Activated T-cell treated with anti-CD3 and anti-CD28 coated beads, Interleukin-2, amount 50 U/mL, for 24 hours (primary cell): ENCODE results near the gene LY6G6C.
"Not testable (repeated sequence)": the region's sequence is repeated elsewhere in the genome, so short reads cannot be mapped to it uniquely, and the experiment has no call there.

Experiments
- DNase-seq: peaks from one replicate; pipeline ENCODE4 v3.0.0-alpha.2; 2020
- H3K27ac Mint-ChIP-seq: 2 replicates; pipeline ENCODE4 v1.8.0; 2020; ENCODE audit warnings: mild to moderate bottlenecking, mixed read lengths
- H3K27me3 Mint-ChIP-seq: 2 replicates; pipeline ENCODE4 v1.8.0; 2020; ENCODE audit warnings: mixed read lengths
- H3K36me3 Mint-ChIP-seq: 2 replicates; pipeline ENCODE4 v1.8.0; 2020; ENCODE audit warnings: low read depth, mixed read lengths
- H3K4me1 Mint-ChIP-seq: 2 replicates; pipeline ENCODE4 v1.8.0; 2020; ENCODE audit warnings: low read depth, mixed read lengths
- H3K4me3 Mint-ChIP-seq: 2 replicates; pipeline ENCODE4 v1.8.0; 2020; ENCODE audit warnings: mild to moderate bottlenecking, moderate library complexity, mixed read lengths
- H3K9me3 Mint-ChIP-seq: 2 replicates; pipeline ENCODE4 v1.8.0; 2020; ENCODE audit warnings: mixed read lengths

The LY6G6C gene

GRCh38 chr6:31709157-31709556 lies 12.4 kb downstream of the LY6G6C start:
- H3K27me3 Mint-ChIP-seq, H3K27ac Mint-ChIP-seq, DNase-seq, H3K36me3 Mint-ChIP-seq, H3K4me3 Mint-ChIP-seq, H3K9me3 Mint-ChIP-seq: not testable (repeated sequence)
- peaks cover 11% of the 10 kb centered on the region for H3K4me1 Mint-ChIP-seq

DNA sequence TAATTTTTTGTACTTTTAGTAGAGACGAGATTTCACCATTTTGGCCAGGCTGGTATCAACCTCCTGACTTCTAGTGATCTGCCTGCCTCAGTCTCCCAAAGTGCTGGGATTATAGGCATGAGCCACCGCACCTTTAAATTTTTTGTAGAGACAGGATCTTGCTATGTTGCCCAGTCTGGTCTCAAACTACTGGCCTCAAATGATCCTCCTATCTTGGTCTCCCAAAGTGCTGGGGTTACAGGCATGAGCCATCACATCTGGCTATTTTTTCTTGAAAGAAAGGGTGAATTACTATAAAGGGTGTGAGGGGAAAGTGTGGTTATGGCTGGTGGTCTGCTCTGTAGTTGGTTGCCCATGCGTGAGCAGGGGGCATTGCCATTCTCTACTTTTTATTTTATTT lies 13.3 kb downstream of the LY6G6C start:
- Mint-ChIP-seq H3K27ac (no peak overlapping the region), H3K9me3 (no peaks in the 10 kb centered on the region), H3K27me3 (no peaks in the 10 kb centered on the region)

DNA sequence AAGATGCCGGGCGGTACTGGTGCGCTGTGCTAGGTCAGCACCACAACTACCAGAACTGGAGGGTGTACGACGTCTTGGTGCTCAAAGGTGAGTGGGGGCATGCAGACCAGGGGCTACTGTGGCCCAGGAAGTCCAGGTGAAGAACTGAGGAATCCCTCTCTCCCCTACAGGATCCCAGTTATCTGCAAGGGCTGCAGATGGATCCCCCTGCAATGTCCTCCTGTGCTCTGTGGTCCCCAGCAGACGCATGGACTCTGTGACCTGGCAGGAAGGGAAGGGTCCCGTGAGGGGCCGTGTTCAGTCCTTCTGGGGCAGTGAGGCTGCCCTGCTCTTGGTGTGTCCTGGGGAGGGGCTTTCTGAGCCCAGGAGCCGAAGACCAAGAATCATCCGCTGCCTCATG lies 13.8 kb downstream of the LY6G6C start:
- no peak for DNase-seq
- Mint-ChIP-seq H3K4me3 (no peak overlapping the region), H3K27ac (peak overlapping the region; percentile 23), H3K27me3 (no peaks in the 10 kb centered on the region), H3K36me3 (peaks cover 3% of the 10 kb centered on the region), H3K4me1 (peaks cover 15% of the 10 kb centered on the region), H3K9me3 (no peaks in the 10 kb centered on the region)

More for the DNA sequence above, 13.3 kb downstream of the LY6G6C start:
- Mint-ChIP-seq H3K4me1 (peaks cover 14% of the 10 kb centered on the region), H3K4me3 (no peak overlapping the region), H3K36me3 (peaks cover 1% of the 10 kb centered on the region)
- no peak for DNase-seq

GRCh38 chr6:31706599-31706998 lies 14.9 kb downstream of the LY6G6C start, which contains the start of gene LY6G6F:
TSS of gene LY6G6F (plus strand) at chr6:31706866. CDS start at chr6:31706907, 41 bp downstream.
- DNase-seq = no peak
- Mint-ChIP-seq H3K27ac (peak within 1 kb of the TSS; percentile 23), H3K9me3 (no peaks in the 10 kb centered on the region), H3K4me1 (peaks cover 22% of the 10 kb centered on the region), H3K36me3 (peaks cover 11% of the 10 kb centered on the region), H3K27me3 (no peaks in the 10 kb centered on the region), H3K4me3 (no peak within 1 kb of the TSS)

DNA sequence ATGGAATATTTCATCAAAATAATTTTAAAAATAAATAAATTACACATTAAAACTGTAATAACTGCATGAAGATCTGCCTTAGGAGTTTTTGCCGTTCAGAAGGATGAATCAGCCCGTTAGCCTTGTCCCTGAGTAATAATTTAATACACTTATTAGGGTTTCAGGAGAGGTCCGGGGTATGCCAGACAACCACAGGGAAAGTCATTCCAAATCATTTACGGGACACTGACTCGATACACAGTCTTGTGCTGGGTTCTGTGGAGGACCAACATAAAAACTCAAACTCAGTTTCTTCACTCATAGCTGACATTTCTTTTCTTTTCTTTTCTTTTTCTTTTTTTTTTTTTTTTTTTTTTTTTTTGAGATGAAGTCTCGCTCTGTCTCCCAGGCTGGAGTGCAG lies 15.6 kb downstream of the LY6G6C start:
- Mint-ChIP-seq H3K36me3 (peaks cover 16% of the 10 kb centered on the region), H3K27me3 (no peaks in the 10 kb centered on the region), H3K4me1 (peaks cover 25% of the 10 kb centered on the region), H3K4me3 (no peak overlapping the region), H3K9me3 (no peaks in the 10 kb centered on the region), H3K27ac (no peak overlapping the region)
- DNase-seq = no peak

GRCh38 chr6:31702819-31703716 lies 18.5 kb downstream of the LY6G6C start, which contains the start of gene ABHD16A:
TSS of gene ABHD16A (minus strand) at chr6:31703324. CDS start at chr6:31703281, 43 bp downstream.
- peak; percentile 97 for DNase-seq
- Mint-ChIP-seq H3K4me3 (peak within 1 kb of the TSS; percentile 98), H3K27ac (peak within 1 kb of the TSS; percentile 98), H3K27me3 (no peaks in the 10 kb centered on the region), H3K9me3 (no peaks in the 10 kb centered on the region), H3K36me3 (peaks cover 36% of the 10 kb centered on the region), H3K4me1 (peaks cover 33% of the 10 kb centered on the region)

GRCh38 chr6:31702405-31702818 lies 19.1 kb downstream of the LY6G6C start:
- no peak for DNase-seq
- no peaks in the 10 kb centered on the region for H3K9me3 Mint-ChIP-seq
- H3K36me3 Mint-ChIP-seq = peaks cover 42% of the 10 kb centered on the region
- H3K27me3 Mint-ChIP-seq = no peaks in the 10 kb centered on the region
- H3K27ac Mint-ChIP-seq = peak overlapping the region; percentile 98
- H3K4me1 Mint-ChIP-seq = peaks cover 40% of the 10 kb centered on the region
- peak overlapping the region; percentile 98 for H3K4me3 Mint-ChIP-seq

DNA sequence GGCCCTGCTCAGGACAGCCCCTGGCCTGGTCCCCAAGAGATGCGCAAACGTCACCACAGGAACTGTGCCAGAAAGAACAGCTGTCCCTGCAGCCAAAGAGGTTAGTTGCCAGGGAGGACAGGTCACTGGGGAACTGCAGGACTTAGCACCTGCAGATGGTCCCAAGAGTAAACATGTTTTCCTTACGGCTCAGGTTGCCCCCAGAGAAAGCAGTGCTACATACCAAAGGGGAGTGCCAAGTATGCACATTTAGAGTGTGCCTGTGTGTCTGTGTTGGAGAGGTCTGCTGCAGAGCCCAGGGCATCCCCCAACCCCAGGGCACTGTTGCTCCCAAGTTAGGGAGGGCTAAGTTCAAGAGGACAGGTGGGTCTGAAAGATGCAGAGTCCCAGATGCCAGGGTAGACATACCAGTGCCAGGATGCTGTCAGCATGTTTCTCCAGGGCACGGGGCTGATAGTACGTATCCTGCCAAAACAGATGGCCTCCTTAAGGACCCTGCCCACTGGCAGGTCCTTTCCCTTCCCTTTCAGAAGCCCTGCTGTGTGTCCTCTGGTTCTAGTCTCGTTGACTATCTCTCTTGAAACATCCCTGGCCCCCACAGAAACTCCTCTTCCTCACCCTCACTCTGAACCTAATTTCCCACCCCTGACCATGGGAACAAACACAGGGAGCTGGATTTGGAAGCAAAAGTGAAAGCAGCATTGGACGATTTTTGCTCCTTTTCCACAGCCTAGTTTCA lies 19.7 kb downstream of the LY6G6C start:
- Mint-ChIP-seq H3K4me3 (peak overlapping the region; percentile 98), H3K27ac (peak overlapping the region; percentile 98), H3K36me3 (peaks cover 48% of the 10 kb centered on the region), H3K27me3 (no peaks in the 10 kb centered on the region), H3K9me3 (no peaks in the 10 kb centered on the region), H3K4me1 (peaks cover 42% of the 10 kb centered on the region)
- DNase-seq = no peak

DNA sequence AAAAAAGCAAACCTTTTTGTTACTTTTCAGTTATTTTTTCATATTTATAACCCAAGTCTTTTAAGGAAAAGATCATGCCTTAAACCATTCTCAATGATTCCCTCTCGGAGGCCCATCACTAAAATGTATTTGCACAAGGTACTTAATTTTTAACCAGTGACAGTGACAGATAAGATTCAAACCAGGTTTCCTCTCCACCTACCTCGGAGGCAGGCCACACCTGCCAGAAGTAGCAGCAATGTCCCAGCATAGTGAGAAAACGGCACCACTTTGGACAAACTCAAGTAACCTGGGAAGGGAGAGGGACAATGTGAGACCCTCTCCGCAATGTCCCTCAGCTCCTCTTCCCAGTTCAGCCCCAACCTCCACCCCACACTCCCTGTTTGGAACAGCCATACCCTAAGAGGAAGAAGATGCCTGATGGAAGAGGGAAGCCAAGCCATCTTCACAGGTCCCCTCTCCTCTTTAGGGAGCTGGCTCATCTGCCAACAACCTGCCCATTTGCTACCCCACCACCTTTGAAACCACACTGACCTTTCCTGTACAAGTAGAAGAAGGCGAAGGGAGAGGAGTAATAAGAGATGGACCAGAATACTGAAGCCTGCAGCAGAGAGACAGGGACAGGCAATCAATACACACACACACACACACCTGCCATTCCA lies 20.7 kb downstream of the LY6G6C start:
- Mint-ChIP-seq H3K27me3 (no peaks in the 10 kb centered on the region), H3K27ac (peak overlapping the region; percentile 62), H3K4me1 (peaks cover 42% of the 10 kb centered on the region), H3K9me3 (no peaks in the 10 kb centered on the region), H3K36me3 (peaks cover 58% of the 10 kb centered on the region), H3K4me3 (peak overlapping the region; percentile 98)
- no peak for DNase-seq

- peaks cover 84% of the 10 kb centered on the region for H3K36me3 Mint-ChIP-seq
- no peaks in the 10 kb centered on the region for H3K9me3 Mint-ChIP-seq
Measured at GRCh38 chr6:31697555-31697954, 24.0 kb downstream of the LY6G6C start.

DNA sequence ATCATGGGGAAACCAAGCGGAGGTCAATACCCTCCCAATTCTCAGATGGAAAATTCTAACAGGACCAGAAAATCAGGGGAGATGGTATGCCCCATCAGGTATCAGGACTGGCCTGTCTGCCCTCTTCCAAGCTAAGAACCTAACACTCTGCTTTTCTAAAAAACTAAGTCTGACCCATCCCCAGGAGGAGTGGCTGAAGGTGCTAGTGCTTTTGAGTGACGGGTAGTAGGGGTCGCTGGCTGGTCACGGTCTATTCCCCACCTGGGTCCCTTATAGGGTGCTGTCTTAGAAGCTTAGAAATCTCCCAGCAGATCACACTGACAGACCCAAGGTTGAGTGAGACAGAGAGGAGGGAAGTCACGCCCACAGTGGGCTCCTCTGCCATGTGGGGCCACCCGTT lies 28.0 kb downstream of the LY6G6C start:
- H3K4me1 Mint-ChIP-seq = peaks cover 19% of the 10 kb centered on the region
- DNase-seq = no peak
- no peaks in the 10 kb centered on the region for H3K27me3 Mint-ChIP-seq
- H3K36me3 Mint-ChIP-seq = peaks cover 90% of the 10 kb centered on the region
- no peak overlapping the region for H3K27ac Mint-ChIP-seq
- no peaks in the 10 kb centered on the region for H3K9me3 Mint-ChIP-seq
- H3K4me3 Mint-ChIP-seq = no peak overlapping the region

More at GRCh38 chr6:31697555-31697954, 24.0 kb downstream of the LY6G6C start:
- Mint-ChIP-seq H3K27ac (peak overlapping the region; percentile 83), H3K27me3 (no peaks in the 10 kb centered on the region), H3K4me1 (peaks cover 35% of the 10 kb centered on the region), H3K4me3 (no peak overlapping the region)
- no peak for DNase-seq

GRCh38 chr6:31692886-31693285 lies 28.7 kb downstream of the LY6G6C start:
- peaks cover 94% of the 10 kb centered on the region for H3K36me3 Mint-ChIP-seq
- H3K27ac Mint-ChIP-seq = peak overlapping the region; percentile 40
- H3K27me3 Mint-ChIP-seq = no peaks in the 10 kb centered on the region
- DNase-seq = no peak
- no peak overlapping the region for H3K4me3 Mint-ChIP-seq
- H3K4me1 Mint-ChIP-seq = peaks cover 17% of the 10 kb centered on the region
- H3K9me3 Mint-ChIP-seq = no peaks in the 10 kb centered on the region

GRCh38 chr6:31692353-31692752 lies 29.2 kb downstream of the LY6G6C start:
- DNase-seq = no peak
- H3K27ac Mint-ChIP-seq = no peak overlapping the region
- peaks cover 11% of the 10 kb centered on the region for H3K4me1 Mint-ChIP-seq
- no peaks in the 10 kb centered on the region for H3K27me3 Mint-ChIP-seq
- peaks cover 94% of the 10 kb centered on the region for H3K36me3 Mint-ChIP-seq
- H3K4me3 Mint-ChIP-seq = no peak overlapping the region
- H3K9me3 Mint-ChIP-seq = no peaks in the 10 kb centered on the region

GRCh38 chr6:31691564-31692108 lies 29.9 kb downstream of the LY6G6C start:
- no peaks in the 10 kb centered on the region for H3K27me3 Mint-ChIP-seq
- H3K4me1 Mint-ChIP-seq = peaks cover 9% of the 10 kb centered on the region
- DNase-seq = no peak
- H3K27ac Mint-ChIP-seq = peak overlapping the region; percentile 44
- H3K36me3 Mint-ChIP-seq = peaks cover 93% of the 10 kb centered on the region
- H3K9me3 Mint-ChIP-seq = no peaks in the 10 kb centered on the region
- H3K4me3 Mint-ChIP-seq = no peak overlapping the region
